IPS DF 4.7 (cell line): Measurements from ENCODE around the gene NEU1.
"Not testable (repeated sequence)": the region's sequence is repeated elsewhere in the genome, so short reads cannot be mapped to it uniquely, and the experiment has no call there.

Experiments
- DNase-seq: peaks from one replicate; pipeline ENCODE4 v3.0.0-alpha.2; 2013; ENCODE audit warnings: low spot score; ENCODE audit errors: extremely low read depth

Gene NEU1

GRCh38 chr6:31862344-31863235 lies at the start of gene NEU1:
NEU1 (minus strand) TSS chr6:31862821; CDS start chr6:31862776, 45 bp downstream.
- DNase-seq, result peak; percentile 99

- DNase-seq, result no peak
These were observed 49.4 kb upstream of the NEU1 start for GRCh38 chr6:31911826-31912585.

- not testable (repeated sequence) for DNase-seq
These were observed 46.7 kb upstream of the NEU1 start for GRCh38 chr6:31909298-31909697.

GRCh38 chr6:31908791-31909190 lies 46.2 kb upstream of the NEU1 start:
- DNase-seq, result no peak

GRCh38 chr6:31908255-31908654 lies 45.6 kb upstream of the NEU1 start:
- DNase-seq, result not testable (repeated sequence)

- DNase-seq, result no peak
These were observed 44.7 kb upstream of the NEU1 start for GRCh38 chr6:31907158-31907813.

GRCh38 chr6:31906727-31907126 lies 44.1 kb upstream of the NEU1 start:
- not testable (repeated sequence) for DNase-seq

- DNase-seq, result no peak
These were observed 43.5 kb upstream of the NEU1 start for GRCh38 chr6:31906122-31906521.

GRCh38 chr6:31905041-31905440 lies 42.4 kb upstream of the NEU1 start:
- no peak for DNase-seq

GRCh38 chr6:31903957-31904356 lies 41.3 kb upstream of the NEU1 start:
- no peak for DNase-seq

- DNase-seq, result no peak
These were observed 39.5 kb upstream of the NEU1 start, which contains the start of gene ZBTB12 for GRCh38 chr6:31901953-31902643. ZBTB12 (minus strand) TSS chr6:31902086; CDS start chr6:31901305, 781 bp downstream.

GRCh38 chr6:31901415-31901952 lies 38.9 kb upstream of the NEU1 start:
- DNase-seq, result no peak

- DNase-seq, result no peak
These were observed 38.3 kb upstream of the NEU1 start for GRCh38 chr6:31900917-31901414.

- no peak for DNase-seq
These were observed 37.5 kb upstream of the NEU1 start for GRCh38 chr6:31899882-31900722.

GRCh38 chr6:31899215-31899614 lies 36.6 kb upstream of the NEU1 start:
- no peak for DNase-seq

- no peak for DNase-seq
These were observed 35.9 kb upstream of the NEU1 start for GRCh38 chr6:31898383-31899011.

GRCh38 chr6:31897612-31898382 lies 35.2 kb upstream of the NEU1 start, which contains the start of gene EHMT2:
EHMT2 (minus strand) TSS chr6:31897698; CDS start chr6:31897677, 21 bp downstream.
- no peak for DNase-seq

- DNase-seq, result no peak
These were observed 34.4 kb upstream of the NEU1 start for GRCh38 chr6:31896856-31897611.
